HG02588 (cell line): ENCODE data around the gene PACS2.

Experiments used
- ATAC-seq: cut with Tn5 transposase; IDR thresholded peaks from one replicate; pipeline ENCODE4 v1.9.1; 2021; ENCODE audit warnings: mild to moderate bottlenecking, moderate library complexity; ENCODE audit not compliant: unreplicated experiment

PACS2 gene

GRCh38 chr14:105436891-105437722, 122.6 kb downstream of the PACS2 start:
- ATAC-seq = no peak

- no peak for ATAC-seq
Measured at GRCh38 chr14:105437723-105438500, 123.4 kb downstream of the PACS2 start.

DNA sequence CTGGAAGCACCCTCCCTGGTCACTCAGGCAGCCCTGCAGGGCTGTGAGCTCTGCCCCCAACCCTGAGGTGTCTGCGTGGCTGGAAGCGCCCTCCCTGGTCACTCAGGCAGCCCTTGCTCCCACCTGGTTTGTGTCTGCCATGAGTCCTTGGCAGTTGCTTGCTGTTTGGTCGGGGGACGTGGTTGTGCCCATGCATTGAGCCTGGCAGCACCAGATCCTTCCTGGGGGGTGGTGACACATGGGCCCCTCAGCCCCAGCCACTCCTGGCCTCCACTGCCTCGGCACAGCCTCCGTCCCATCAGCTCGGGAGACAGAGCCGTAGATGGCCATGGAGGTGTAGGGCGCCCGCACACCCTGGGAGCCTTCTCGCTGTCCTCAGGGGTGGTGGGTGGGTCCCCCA, 124.6 kb downstream of the PACS2 start:
- ATAC-seq = no peak

GRCh38 chr14:105439710-105440553, 125.4 kb downstream of the PACS2 start:
- ATAC-seq = no peak

DNA sequence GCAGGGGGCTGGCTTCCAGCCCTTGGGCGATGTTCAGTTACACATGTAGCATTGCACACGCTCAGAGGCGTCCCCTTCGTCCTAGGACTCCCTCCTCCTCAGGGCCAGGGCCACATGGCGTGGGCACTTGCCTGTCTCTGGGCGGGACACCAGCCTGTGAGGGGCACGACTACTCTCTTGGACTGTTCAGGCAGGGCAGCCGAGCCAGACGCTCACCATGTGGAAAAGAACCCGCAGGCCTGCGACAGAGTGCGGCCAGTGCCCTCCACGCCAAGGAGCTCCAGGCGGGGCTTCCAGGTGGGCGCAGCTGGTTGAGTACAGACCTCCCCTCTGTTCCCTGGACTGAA, 126.0 kb downstream of the PACS2 start:
- no peak for ATAC-seq

- no peak for ATAC-seq
Measured at GRCh38 chr14:105440992-105441391, 126.4 kb downstream of the PACS2 start.

DNA sequence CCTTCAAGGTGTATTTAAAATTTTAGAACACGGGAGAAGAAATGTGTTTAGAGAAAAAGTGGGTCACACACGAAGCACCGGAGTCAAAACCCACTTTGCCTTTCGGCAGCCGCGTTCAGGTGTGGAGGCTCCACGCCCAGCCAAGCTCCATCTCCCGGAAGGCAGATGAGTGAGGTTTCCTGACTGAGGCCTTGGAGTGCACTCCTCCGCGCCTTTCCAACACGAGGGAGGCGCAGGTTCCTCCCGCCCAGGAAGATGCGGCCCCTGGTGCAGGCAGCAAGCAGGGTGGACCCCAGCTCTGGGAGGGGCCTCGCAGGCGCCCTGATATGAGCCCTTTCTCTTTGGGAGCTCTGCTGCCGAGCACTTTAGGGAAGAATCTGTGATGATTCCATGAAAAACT, 127.6 kb downstream of the PACS2 start:
- ATAC-seq = no peak

- ATAC-seq = no peak
Measured at GRCh38 chr14:105442834-105443233, 128.3 kb downstream of the PACS2 start.

- no peak for ATAC-seq
Measured at GRCh38 chr14:105444859-105445258, 130.3 kb downstream of the PACS2 start.

DNA sequence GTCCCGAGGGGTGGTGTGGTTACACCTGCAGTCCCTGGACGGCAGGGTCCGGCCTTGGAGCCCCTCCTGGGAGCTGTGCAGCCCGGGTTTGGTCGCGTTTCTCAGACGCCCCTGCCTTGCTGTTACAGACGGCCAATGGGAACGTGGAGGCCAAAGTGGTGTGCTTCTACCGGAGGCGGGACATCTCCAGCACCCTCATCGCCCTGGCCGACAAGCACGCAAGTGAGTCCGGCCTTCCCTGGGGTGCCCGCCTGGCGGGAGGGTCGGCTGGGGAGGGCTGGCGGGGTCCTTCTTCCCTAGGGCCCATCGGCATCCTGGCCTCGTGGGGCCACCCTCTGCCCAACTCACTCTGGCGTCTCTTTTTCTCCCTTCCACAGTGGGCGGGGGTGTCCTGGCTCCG, 130.7 kb downstream of the PACS2 start:
- ATAC-seq = no peak

DNA sequence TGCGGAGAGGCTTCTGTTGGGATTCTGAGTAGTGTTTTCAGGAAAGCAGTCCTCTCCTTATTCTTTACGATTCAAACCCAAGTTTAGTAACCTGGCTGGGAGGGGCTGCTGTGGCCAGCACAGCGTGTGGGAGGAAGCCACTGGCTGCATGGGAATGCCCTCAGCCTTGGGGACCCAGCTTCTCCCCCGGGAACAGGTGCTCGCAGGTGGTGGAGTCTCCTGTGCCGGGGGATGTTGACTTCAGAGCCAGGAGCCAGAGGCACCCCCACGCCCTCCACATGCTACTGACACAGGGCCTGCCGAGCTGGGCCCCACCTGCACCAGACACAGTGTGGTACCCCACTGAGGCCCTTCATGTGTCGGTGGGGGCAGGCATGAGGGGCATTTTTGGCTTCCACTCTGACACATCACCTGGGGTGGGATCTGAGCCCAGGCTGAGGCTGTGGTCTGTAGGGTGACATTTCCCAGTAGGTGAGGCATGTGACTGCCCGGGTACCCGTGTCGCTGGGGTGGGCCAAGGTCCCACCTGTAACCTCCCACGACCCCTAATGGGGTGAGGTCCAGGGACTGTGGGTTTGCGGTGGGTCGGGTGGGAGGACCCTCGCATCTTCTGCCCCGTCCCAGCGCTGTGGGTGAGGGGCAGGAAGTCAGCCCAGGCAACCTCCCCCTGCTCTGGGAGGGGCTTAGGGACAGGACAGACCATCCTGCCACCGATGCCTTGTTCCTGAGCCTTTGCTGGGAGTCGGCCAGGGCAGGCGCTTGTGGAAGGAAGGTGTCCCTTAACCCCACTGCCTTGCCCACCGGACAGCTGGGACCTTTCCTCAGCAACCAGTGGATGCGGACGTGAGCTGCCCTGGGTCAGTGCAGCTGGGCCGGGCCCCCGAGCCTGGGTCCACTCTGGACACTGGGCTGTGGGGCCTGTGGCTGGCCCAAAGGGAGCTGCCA, 131.6 kb downstream of the PACS2 start:
- no peak for ATAC-seq

DNA sequence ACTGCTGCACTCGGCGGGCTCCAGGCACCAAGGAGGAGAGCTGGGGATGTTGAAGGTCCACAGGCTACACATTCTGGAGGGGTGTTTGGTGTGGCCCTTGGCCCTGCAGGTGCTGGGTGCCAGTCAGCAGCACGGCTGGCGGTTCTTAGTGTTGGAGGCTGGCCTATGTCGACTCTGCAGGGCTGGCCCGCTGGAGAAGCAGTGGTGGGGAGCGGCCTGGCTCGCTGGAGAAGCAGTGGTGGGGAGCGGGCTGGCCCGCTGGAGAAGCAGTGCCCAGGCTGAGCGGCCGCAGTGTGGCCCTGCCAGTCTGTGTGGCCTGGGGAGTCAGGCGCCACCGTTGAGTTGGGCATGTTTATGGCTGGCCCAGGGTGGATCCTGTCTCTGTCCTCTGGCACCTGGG, 132.4 kb downstream of the PACS2 start:
- no peak for ATAC-seq
